ENCODE measurements around the gene GOSR1.
"Not testable (repeated sequence)": the region's sequence is repeated elsewhere in the genome, so short reads cannot be mapped to it uniquely, and the experiment has no call there.

GOSR1 gene

GRCh38 chr17:30536846-30537245, 59.6 kb downstream of the GOSR1 start:
- not testable (repeated sequence) for DNase-seq (ENCODE audit: low read depth); H3K4me3 ChIP-seq (ENCODE audit: low read depth, low read length)

- H3K4me3 ChIP-seq (ENCODE audit: low read depth, low read length); DNase-seq (ENCODE audit: low read depth): not testable (repeated sequence)
Observed at GRCh38 chr17:30537667-30538066, 60.5 kb downstream of the GOSR1 start.

- H3K4me3 ChIP-seq (ENCODE audit: low read depth, low read length), result no peak overlapping the region
- no peak for DNase-seq (ENCODE audit: low read depth)
Observed at GRCh38 chr17:30541802-30542201, 64.6 kb downstream of the GOSR1 start.

GRCh38 chr17:30543456-30543855, 66.2 kb downstream of the GOSR1 start:
- no peak overlapping the region for H3K4me3 ChIP-seq (ENCODE audit: low read depth, low read length)
- no peak for DNase-seq (ENCODE audit: low read depth)

GRCh38 chr17:30545024-30545423, 67.8 kb downstream of the GOSR1 start:
- no peak overlapping the region for H3K4me3 ChIP-seq (ENCODE audit: low read depth, low read length)
- DNase-seq (ENCODE audit: low read depth), result no peak

GRCh38 chr17:30547778-30548573, 70.8 kb downstream of the GOSR1 start:
- no peak for DNase-seq (ENCODE audit: low read depth)
- H3K4me3 ChIP-seq (ENCODE audit: low read depth, low read length), result no peak overlapping the region

GRCh38 chr17:30549181-30549580, 72.0 kb downstream of the GOSR1 start:
- DNase-seq (ENCODE audit: low read depth); H3K4me3 ChIP-seq (ENCODE audit: low read depth, low read length): not testable (repeated sequence)

GRCh38 chr17:30549864-30550511, 72.8 kb downstream of the GOSR1 start:
- no peak for DNase-seq (ENCODE audit: low read depth)
- H3K4me3 ChIP-seq (ENCODE audit: low read depth, low read length), result no peak overlapping the region

- no peak overlapping the region for H3K4me3 ChIP-seq (ENCODE audit: low read depth, low read length)
- DNase-seq (ENCODE audit: low read depth), result no peak
Observed at GRCh38 chr17:30550512-30551273, 73.5 kb downstream of the GOSR1 start.

- not testable (repeated sequence) for H3K4me3 ChIP-seq (ENCODE audit: low read depth, low read length); DNase-seq (ENCODE audit: low read depth)
Observed at GRCh38 chr17:30551274-30551995, 74.2 kb downstream of the GOSR1 start.

GRCh38 chr17:30551996-30552339, 74.8 kb downstream of the GOSR1 start:
- no peak for DNase-seq (ENCODE audit: low read depth)
- H3K4me3 ChIP-seq (ENCODE audit: low read depth, low read length), result no peak overlapping the region

GRCh38 chr17:30552994-30553566, 75.9 kb downstream of the GOSR1 start:
- no peak overlapping the region for H3K4me3 ChIP-seq (ENCODE audit: low read depth, low read length)
- no peak for DNase-seq (ENCODE audit: low read depth)

GRCh38 chr17:30553823-30554440, 76.7 kb downstream of the GOSR1 start:
- DNase-seq (ENCODE audit: low read depth); H3K4me3 ChIP-seq (ENCODE audit: low read depth, low read length): not testable (repeated sequence)

- no peak overlapping the region for H3K4me3 ChIP-seq (ENCODE audit: low read depth, low read length)
- DNase-seq (ENCODE audit: low read depth), result no peak
Observed at GRCh38 chr17:30554839-30555751, 77.9 kb downstream of the GOSR1 start.

- no peak overlapping the region for H3K4me3 ChIP-seq (ENCODE audit: low read depth, low read length)
- DNase-seq (ENCODE audit: low read depth), result no peak
Observed at GRCh38 chr17:30555942-30556341, 78.7 kb downstream of the GOSR1 start.

- H3K4me3 ChIP-seq (ENCODE audit: low read depth, low read length), result no peak overlapping the region
- DNase-seq (ENCODE audit: low read depth), result no peak
Observed at GRCh38 chr17:30556374-30557332, 79.4 kb downstream of the GOSR1 start.
